GM12878 (cell line): ENCODE results near the gene DLL1. TPM values are rescaled to one million over a fixed set of nuclear protein-coding genes. Genes with fewer than 3 reads are reported as not detected.

Source experiments
- MXI1 ChIP-seq: fragments of 150-350 bp; IDR thresholded peaks from 2 replicates; pipeline ENCODE4 v1.6.1; 2011; ENCODE audit warnings: low read depth, mild to moderate bottlenecking, inconsistent platforms, low read length, improper control_type of control experiment
- SUZ12 ChIP-seq: fragments of 200-600 bp; sonication (generic); IDR thresholded peaks from one replicate; pipeline ENCODE4 v1.6.1; 2018; ENCODE audit warnings: antibody characterized with exemption, mild to moderate bottlenecking; ENCODE audit not compliant: unreplicated experiment
- YBX1 ChIP-seq: fragments of 450-650 bp; IDR thresholded peaks from 2 replicates; pipeline ENCODE4 v1.6.1; 2016; ENCODE audit warnings: antibody characterized with exemption
- polyA plus RNA-seq, 11 experiments: library from polyadenylated mRNA; depleted of rRNA in 4 of 11; unstranded in 6 of 11; stranded (reverse) in 5 of 11; fragments of >200 nt; fragmentation: Nextera tagmentation in 4 of 11; fragmentation: Illumina TruSeq in 1 of 11; extraction: Ambion mirVana in 4 of 11; extraction: Trizol in 1 of 11; gene quantifications; 1 replicate in 1 of 11; 2 replicates in 10 of 11; pipeline versions ENCODE4 v1.2.1 to v1.2.3, GENCODE V29; 2011 to 2016; ENCODE audit warnings: inconsistent platforms in 2 of 11, missing spikeins in 2 of 11, low read depth in 1 of 11
- total RNA-seq, 4 experiments: library from RNA; depleted of rRNA in 3 of 4; stranded (reverse); fragments of >200 nt in 3 of 4; fragmentation: Illumina TruSeq in 1 of 4; extraction: Trizol in 1 of 4; gene quantifications; 2 replicates each; pipeline versions ENCODE4 v1.2.1 to v1.2.3, GENCODE V29; 2013 to 2021
- TF ChIP-seq, protein P1 (sequence below): IDR thresholded peaks from 2 replicates; pipeline ENCODE4 v1.6.1; 2012; ENCODE audit warnings: improper control_type of control experiment, low read depth, low read length; ENCODE audit not compliant: insufficient replicate concordance
- TF ChIP-seq, protein P2 (sequence below): IDR thresholded peaks from 2 replicates; pipeline ENCODE4 v1.6.1; 2011; ENCODE audit warnings: low read depth, low read length, improper control_type of control experiment, borderline replicate concordance

The DLL1 gene
- total and polyA plus RNA-seq, 10 of the 15 experiments (the other 5 are each of a cell fraction or from before 2014, with no cell fraction given): 0.02 to 0.80 (median 0.19) TPM

DNA sequence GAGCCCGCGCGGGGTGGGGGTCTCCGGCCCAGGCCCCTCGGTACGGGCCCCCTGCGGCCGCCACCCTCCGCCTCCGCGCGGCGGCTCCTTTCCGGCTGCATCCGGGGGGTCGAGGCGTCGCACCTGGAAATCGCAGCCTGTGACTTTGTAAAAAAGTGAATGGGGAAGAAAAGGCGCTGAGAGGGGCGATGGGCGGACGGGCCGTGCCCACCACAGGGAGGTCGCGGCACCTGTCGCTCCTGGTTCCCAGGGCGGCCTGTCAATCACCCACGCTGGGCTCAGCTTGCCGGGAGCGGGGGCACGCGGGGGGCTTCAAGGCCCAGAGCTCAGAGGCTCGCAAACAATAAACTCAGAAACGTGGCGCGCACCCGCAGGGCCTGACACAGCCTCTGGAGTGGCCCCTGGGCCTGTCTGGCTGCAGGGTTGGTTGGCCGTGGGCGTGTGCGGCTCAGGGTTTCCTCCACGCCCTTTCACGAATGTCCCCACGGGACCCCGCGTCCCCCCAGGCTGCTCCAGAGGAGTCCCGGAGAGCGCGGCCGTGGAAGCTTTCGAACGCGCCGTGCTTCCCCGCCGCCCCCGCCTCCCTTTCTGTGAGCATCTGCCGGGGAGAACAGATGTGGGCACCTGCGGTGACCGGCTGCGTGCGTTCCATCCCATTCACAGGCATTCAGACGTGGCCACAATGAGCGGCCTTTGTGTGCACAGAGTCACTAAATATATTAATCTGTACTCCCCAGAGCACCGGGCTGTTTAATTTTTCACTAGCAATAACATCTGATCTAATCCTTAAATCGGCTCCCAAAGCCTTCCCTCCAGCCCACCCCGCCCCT lies 6.1 kb upstream of the DLL1 start (continued):
- TF ChIP-seq, protein P1, sequence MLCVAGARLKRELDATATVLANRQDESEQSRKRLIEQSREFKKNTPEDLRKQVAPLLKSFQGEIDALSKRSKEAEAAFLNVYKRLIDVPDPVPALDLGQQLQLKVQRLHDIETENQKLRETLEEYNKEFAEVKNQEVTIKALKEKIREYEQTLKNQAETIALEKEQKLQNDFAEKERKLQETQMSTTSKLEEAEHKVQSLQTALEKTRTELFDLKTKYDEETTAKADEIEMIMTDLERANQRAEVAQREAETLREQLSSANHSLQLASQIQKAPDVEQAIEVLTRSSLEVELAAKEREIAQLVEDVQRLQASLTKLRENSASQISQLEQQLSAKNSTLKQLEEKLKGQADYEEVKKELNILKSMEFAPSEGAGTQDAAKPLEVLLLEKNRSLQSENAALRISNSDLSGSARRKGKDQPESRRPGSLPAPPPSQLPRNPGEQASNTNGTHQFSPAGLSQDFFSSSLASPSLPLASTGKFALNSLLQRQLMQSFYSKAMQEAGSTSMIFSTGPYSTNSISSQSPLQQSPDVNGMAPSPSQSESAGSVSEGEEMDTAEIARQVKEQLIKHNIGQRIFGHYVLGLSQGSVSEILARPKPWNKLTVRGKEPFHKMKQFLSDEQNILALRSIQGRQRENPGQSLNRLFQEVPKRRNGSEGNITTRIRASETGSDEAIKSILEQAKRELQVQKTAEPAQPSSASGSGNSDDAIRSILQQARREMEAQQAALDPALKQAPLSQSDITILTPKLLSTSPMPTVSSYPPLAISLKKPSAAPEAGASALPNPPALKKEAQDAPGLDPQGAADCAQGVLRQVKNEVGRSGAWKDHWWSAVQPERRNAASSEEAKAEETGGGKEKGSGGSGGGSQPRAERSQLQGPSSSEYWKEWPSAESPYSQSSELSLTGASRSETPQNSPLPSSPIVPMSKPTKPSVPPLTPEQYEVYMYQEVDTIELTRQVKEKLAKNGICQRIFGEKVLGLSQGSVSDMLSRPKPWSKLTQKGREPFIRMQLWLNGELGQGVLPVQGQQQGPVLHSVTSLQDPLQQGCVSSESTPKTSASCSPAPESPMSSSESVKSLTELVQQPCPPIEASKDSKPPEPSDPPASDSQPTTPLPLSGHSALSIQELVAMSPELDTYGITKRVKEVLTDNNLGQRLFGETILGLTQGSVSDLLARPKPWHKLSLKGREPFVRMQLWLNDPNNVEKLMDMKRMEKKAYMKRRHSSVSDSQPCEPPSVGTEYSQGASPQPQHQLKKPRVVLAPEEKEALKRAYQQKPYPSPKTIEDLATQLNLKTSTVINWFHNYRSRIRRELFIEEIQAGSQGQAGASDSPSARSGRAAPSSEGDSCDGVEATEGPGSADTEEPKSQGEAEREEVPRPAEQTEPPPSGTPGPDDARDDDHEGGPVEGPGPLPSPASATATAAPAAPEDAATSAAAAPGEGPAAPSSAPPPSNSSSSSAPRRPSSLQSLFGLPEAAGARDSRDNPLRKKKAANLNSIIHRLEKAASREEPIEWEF: no peak
- TF ChIP-seq SUZ12: peak; percentile 82
- TF ChIP-seq, protein P2, sequence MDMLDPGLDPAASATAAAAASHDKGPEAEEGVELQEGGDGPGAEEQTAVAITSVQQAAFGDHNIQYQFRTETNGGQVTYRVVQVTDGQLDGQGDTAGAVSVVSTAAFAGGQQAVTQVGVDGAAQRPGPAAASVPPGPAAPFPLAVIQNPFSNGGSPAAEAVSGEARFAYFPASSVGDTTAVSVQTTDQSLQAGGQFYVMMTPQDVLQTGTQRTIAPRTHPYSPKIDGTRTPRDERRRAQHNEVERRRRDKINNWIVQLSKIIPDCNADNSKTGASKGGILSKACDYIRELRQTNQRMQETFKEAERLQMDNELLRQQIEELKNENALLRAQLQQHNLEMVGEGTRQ: no peak
- TF ChIP-seq MXI1: no peak
- TF ChIP-seq YBX1: no peak
